ENCODE results near the gene SPINT1. TPM values are rescaled to one million over a fixed set of nuclear protein-coding genes. Genes with fewer than 3 reads are reported as not detected.
A peak's percentile ranks its signal among the peaks of the same experiment; 100 is the strongest.

Gene SPINT1
- total RNA-seq, 2 experiments from 2014 or later, result 11.3 to 13.1 TPM

DNA sequence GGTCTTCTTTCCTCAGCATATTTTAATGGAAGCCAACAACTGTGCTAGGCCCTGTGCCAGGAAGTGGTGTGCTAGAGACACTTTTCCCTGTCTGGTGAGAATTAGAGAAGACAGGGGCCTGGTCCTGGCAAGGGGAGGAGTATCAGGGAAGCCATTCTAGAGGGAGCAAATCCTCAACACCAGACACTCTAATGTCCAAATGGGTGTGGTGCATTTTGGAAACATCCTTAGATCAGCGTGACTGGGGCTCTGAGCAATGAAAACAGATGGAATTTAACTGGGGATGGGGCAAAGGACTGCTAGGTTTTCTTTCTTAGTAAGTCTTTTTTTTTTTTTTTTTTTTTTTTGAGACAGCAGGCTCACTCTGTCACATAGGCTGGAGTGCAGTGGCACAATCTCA is 42.7 kb downstream of the SPINT1 start:
- intact Hi-C loops (cut with micrococcal nuclease), result no loop called here
- H3K4me1 Mint-ChIP-seq (ENCODE audit: low read depth), result peaks cover 16% of the 10 kb centered on the region
- no peak overlapping the region for H3K4me3 Mint-ChIP-seq
- CTCF ChIA-PET, result interaction anchor here (10.3 kb wide), 1 partner anchor 27 kb away, joined by 267 read pairs; no protein-coding TSS in a partner anchor
- H3K27me3 Mint-ChIP-seq, result no peaks in the 10 kb centered on the region
- POLR2A ChIA-PET, result no interaction called here
- no peaks in the 10 kb centered on the region for H3K36me3 Mint-ChIP-seq
- no peak for DNase-seq
- H3K9me3 Mint-ChIP-seq, result no peaks in the 10 kb centered on the region
- H3K27ac Mint-ChIP-seq, result no peak overlapping the region

DNA sequence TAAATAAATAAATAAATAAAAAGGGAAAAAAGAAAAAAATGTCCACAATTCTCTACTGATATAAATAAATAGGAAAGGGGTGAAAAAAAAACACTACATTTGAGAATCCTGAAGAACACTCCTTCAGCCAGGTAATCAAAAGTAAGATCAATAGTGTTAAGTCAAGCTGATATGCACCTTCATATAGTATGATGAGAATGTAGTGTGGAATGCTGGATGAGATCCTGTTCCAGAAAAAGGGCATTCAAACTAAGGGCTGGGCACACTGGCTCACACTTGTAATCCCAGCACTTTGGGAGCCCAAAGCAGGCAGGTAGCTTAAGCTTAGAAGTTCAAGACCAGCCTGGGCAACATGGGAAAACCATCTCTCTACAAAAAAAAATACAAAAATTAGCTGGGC is 45.3 kb downstream of the SPINT1 start:
- Mint-ChIP-seq H3K4me1 (ENCODE audit: low read depth) (peaks cover 23% of the 10 kb centered on the region), H3K27ac (no peak overlapping the region), H3K27me3 (no peaks in the 10 kb centered on the region), H3K36me3 (no peaks in the 10 kb centered on the region), H3K4me3 (no peak overlapping the region), H3K9me3 (no peaks in the 10 kb centered on the region)
- no peak for DNase-seq
- POLR2A ChIA-PET, result interaction anchor here (0.9 kb wide), 1 partner anchor 107 kb away, joined by 3 read pairs; no protein-coding TSS in a partner anchor
- intact Hi-C loops (cut with micrococcal nuclease), result no loop called here
- CTCF ChIA-PET, result interaction anchor here (0.9 to 10.3 kb wide), 3 partner anchors 15 to 30 kb away, joined by 6 to 267 read pairs (median 8); partner anchors contain the start of gene RHOV

DNA sequence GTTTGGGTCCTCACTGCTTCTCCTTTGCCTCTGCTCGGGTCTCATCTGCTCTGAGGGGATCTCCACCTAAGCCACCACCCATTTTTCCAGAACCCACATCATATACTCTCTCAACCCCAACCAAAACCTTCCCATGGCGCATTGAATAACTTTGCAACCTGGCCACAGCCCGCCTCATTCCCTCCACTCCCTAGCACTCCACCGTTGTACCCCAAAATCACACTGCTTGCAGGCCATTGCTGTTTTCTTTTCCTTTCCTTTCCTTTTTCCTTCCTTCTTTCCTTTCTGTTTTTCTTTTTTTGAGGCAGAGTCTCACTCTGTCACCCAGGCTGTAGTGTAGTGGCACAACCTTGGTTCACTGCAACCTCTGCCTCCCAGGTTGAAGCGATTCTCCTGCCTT is 47.3 kb downstream of the SPINT1 start:
- CTCF ChIA-PET, result interaction anchor here (1.1 to 10.3 kb wide), 9 partner anchors 10 to 115 kb away, joined by 3 to 267 read pairs (median 5); partner anchors contain the start of gene RHOV
- POLR2A ChIA-PET, result interaction anchor here (0.9 kb wide), 1 partner anchor 33 kb away, joined by 6 read pairs; no protein-coding TSS in a partner anchor
- DNase-seq, result no peak
- no peaks in the 10 kb centered on the region for H3K36me3 Mint-ChIP-seq
- H3K4me3 Mint-ChIP-seq, result no peak overlapping the region
- peaks cover 26% of the 10 kb centered on the region for H3K4me1 Mint-ChIP-seq (ENCODE audit: low read depth)
- H3K27ac Mint-ChIP-seq, result no peak overlapping the region
- H3K9me3 Mint-ChIP-seq, result no peaks in the 10 kb centered on the region
- intact Hi-C loops (cut with micrococcal nuclease), result loop anchor here (5.0 kb wide), 3 partner anchors 149 to 324 kb away; partner anchors contain the start of genes CCDC32, KNL1 and RPUSD2
- no peaks in the 10 kb centered on the region for H3K27me3 Mint-ChIP-seq

DNA sequence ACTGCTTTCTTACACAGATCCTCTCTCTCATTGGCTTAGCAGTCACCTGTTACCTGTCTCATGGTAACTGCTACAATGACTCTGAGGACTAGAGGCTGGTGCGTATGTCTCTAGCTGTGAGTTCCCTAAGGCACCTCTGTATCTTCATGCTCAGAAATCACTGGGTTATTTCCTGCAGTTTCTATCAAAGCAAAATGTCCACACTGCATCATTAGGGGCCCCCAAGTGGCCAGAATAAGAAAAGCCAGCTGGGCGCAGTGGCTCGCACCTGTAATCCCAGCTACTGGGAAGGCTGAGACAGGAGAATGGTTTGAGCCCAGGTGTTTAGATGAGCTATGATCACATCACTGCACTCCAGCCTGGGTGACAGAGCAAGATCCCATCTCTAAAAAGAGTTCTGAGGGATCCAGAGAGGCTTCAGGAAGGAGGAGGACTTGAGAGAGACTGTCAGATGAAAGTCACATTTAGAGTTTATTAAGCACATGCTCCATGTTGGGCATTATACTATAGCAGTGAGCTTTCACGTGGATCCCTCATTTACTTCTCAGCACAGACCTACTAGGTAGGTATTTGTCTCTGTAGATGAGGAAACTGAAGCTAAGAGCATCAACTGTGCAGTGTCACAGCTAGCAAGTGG is 48.1 kb downstream of the SPINT1 start:
- no peaks in the 10 kb centered on the region for H3K27me3 Mint-ChIP-seq
- no peaks in the 10 kb centered on the region for H3K9me3 Mint-ChIP-seq
- peak; percentile 45 for DNase-seq
- intact Hi-C loops (cut with micrococcal nuclease), result loop anchor here (5.0 kb wide), 3 partner anchors 150 to 325 kb away; partner anchors contain the start of genes CCDC32, KNL1 and RPUSD2
- H3K4me3 Mint-ChIP-seq, result no peak overlapping the region
- no peaks in the 10 kb centered on the region for H3K36me3 Mint-ChIP-seq
- CTCF ChIA-PET, result interaction anchor here (0.5 to 10.3 kb wide), 20 partner anchors 9 to 263 kb away, joined by 3 to 267 read pairs (median 4); partner anchors contain the start of genes RAD51 and RHOV
- no peak overlapping the region for H3K27ac Mint-ChIP-seq
- POLR2A ChIA-PET, result interaction anchor here (0.6 to 0.9 kb wide), 3 partner anchors 19 to 109 kb away, joined by 3 to 6 read pairs (median 3); no protein-coding TSS in a partner anchor
- H3K4me1 Mint-ChIP-seq (ENCODE audit: low read depth), result peaks cover 27% of the 10 kb centered on the region

DNA sequence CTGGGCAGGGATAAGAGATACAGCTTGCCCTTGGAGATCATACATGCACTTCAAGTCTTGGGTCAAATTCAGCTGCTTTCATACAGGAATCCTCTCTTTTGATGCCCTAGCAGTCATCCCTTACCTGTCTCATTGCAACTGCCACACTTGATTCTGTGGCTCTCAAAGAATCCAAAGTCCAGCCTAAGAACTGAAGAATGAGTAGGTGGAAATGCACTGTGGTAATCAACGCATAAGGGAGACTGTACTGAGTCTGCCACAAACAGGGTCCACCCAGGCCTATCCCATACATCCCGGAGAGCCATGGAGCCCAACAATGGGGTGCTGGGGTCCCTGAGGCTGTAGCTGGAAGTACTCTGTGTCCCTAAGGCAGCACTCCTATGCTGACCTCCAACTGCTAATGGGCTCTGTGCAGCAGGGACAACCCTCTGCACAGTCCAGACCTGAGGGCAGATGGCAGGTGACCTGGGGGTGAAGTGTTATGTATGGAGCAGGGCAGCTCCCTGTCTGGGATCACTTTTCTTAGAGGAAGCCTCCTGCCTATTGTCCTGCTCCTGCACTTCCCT is 48.7 kb downstream of the SPINT1 start:
- Mint-ChIP-seq H3K4me1 (ENCODE audit: low read depth) (peaks cover 27% of the 10 kb centered on the region), H3K9me3 (no peaks in the 10 kb centered on the region), H3K27ac (no peak overlapping the region), H3K36me3 (no peaks in the 10 kb centered on the region), H3K27me3 (no peaks in the 10 kb centered on the region), H3K4me3 (no peak overlapping the region)
- intact Hi-C loops (cut with micrococcal nuclease), result loop anchor here (5.0 kb wide), 3 partner anchors 150 to 325 kb away; partner anchors contain the start of genes CCDC32, KNL1 and RPUSD2
- ChIA-PET POLR2A (interaction anchor here (0.6 to 0.9 kb wide), 2 partner anchors 19 to 110 kb away, joined by 3 read pairs; no protein-coding TSS in a partner anchor), CTCF (interaction anchor here (0.7 to 10.3 kb wide), 18 partner anchors 8 to 264 kb away, joined by 3 to 267 read pairs (median 4); partner anchors contain the start of genes RAD51 and RHOV)
- DNase-seq, result no peak

DNA sequence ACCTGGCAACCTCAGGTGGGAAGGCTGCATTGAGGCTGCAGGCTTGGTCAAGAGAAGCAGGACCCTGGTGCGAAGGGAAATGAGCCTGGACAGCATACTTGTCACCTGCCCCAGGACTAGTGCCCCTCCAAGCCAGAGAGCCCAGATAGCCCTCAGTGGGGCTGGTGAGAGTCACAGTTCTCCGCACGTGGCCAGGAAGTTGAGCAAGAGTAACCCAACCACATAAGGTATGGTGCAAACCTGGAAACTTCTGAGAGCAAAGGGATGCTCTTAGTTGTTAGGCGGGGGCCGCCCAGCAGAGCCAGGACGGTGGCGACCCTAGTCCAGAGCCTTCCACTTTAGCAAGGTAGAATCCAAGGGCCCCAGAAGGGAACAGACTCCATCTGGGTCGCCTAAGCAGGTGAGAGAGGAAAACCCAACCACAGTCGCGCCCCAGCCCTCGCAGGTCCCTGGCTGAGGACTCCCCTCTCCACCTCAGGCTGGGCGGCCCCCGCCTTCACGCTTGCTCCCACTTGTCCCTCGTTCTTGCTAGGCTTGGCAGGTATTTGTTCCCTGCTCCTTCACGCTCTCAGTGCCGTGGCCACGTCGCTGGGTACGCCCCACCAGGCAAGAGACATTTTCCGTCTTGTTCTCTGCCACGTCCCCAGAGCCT is 49.3 kb downstream of the SPINT1 start:
- ChIA-PET POLR2A (interaction anchor here (0.9 to 2.6 kb wide), 4 partner anchors 14 to 129 kb away, joined by 3 to 20 read pairs (median 6); partner anchors contain the start of genes CHAC1 and GCHFR), CTCF (interaction anchor here (1.0 to 10.3 kb wide), 16 partner anchors 8 to 265 kb away, joined by 3 to 267 read pairs (median 8); partner anchors contain the start of gene RHOV)
- peaks cover 27% of the 10 kb centered on the region for H3K4me1 Mint-ChIP-seq (ENCODE audit: low read depth)
- no peaks in the 10 kb centered on the region for H3K9me3 Mint-ChIP-seq
- peaks cover under 1% of the 10 kb centered on the region for H3K36me3 Mint-ChIP-seq
- H3K27ac Mint-ChIP-seq, result no peak overlapping the region
- peak; percentile 28 for DNase-seq
- H3K4me3 Mint-ChIP-seq, result no peak overlapping the region
- intact Hi-C loops (cut with micrococcal nuclease), result loop anchor here (5.0 kb wide), 3 partner anchors 151 to 326 kb away; partner anchors contain the start of genes CCDC32, KNL1 and RPUSD2
- no peaks in the 10 kb centered on the region for H3K27me3 Mint-ChIP-seq

DNA sequence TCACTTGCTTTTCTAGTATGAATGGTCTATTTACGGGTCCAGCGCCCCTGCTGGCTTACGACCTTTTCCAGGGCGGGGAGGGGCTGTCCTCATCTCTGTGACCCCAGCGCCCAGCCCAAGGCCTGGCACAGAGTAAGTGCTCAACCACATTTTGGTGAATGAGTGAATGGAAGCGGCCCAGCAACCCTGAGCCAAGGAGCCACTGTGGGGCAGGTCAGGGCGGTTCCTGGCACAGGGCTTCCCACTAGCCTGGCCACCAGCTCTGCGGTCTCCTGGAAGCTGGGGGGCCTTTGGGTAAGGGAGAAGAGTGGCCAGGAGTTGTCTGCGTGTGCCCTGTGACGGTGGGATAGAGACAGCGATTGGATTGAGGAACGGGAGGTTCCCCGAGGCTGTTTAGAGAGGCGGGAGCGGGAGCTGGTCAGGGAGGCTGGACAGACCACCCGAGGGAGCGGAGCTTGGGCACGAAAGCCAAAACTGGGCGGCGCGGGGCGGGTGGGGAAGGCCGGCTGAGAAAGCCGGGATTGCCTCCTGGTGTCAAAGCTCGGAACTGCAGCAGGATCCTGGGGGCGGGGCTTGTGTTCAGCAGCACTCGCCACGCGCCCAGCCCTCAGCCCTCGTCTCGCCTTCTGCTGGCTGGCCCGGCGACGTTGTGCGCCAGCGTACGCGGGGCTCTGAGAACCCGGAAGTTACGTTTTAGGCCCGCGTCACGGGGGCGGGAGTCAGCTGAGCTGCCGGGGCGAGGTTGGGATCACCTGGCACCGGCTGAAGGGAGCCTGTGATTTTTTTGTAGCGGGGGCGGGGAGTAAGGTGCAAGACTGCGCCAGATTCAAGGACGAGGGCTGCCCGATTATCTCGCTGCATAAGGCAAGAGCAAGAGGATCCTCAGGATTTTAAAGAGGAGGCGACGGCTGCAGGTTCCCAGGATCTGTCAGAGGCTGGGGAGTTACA is 50.2 kb downstream of the SPINT1 start, which contains the start of gene VPS18:
VPS18 (plus strand) TSS at position 718 of the 948 bp plus-strand sequence. CDS start 319 bp downstream, outside the sequence.
- ChIA-PET POLR2A (interaction anchor here (0.7 to 2.6 kb wide), 11 partner anchors 10 to 325 kb away, joined by 3 to 20 read pairs (median 5); partner anchors contain the start of genes CHAC1, GCHFR, RAD51 and RHOV), CTCF (interaction anchor here (0.6 to 4.9 kb wide), 49 partner anchors 9 to 487 kb away, joined by 3 to 103 read pairs (median 4); partner anchors contain the start of genes CHAC1, CHP1, DNAJC17 and EXD1)
- DNase-seq, result peak; percentile 99
- H3K9me3 Mint-ChIP-seq, result no peaks in the 10 kb centered on the region
- H3K4me3 Mint-ChIP-seq, result peak within 1 kb of the TSS; percentile 99
- intact Hi-C loops (cut with micrococcal nuclease), result loop anchor here (1.0 to 5.0 kb wide), 6 partner anchors 35 to 327 kb away; partner anchors contain the start of genes CCDC32, DNAJC17, KNL1 and RPUSD2
- peak within 1 kb of the TSS; percentile 86 for H3K27ac Mint-ChIP-seq
- peaks cover 5% of the 10 kb centered on the region for H3K36me3 Mint-ChIP-seq
- no peaks in the 10 kb centered on the region for H3K27me3 Mint-ChIP-seq
- H3K4me1 Mint-ChIP-seq (ENCODE audit: low read depth), result peaks cover 27% of the 10 kb centered on the region

DNA sequence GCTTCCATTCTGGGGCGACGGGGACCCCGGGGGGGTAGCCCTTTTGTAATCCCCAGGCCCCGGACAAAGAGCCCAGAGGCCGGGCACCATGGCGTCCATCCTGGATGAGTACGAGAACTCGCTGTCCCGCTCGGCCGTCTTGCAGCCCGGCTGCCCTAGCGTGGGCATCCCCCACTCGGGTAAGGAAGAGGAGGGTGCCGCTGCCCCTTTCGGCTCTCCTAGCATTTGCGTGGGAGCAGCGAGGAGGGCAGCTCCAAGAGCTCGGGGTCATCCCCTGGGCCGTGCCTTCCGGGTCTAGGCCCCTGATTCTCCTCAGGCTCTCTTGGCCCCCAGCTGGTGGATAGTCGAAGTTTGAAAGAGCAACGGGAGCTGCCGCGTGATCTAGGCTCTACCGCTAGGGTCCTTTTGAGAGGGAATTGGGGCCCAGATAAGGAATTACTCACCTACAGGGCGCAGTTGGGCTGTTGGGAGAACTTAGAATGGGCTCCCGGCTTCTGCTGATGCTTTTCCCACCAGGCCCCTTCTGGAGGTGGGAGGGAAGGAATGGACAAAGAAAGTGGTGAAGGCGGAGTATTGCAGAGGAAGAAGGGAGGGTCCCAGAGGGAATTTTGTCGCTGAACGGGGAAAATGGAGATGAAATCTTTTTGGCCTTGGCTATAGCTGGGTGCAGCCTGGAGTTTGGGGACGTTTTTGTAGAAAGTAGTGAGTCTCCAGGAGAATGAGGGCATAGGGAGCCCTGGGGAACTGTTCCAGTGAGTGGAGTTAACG is 51.0 kb downstream of the SPINT1 start:
- ChIA-PET POLR2A (interaction anchor here (0.6 to 2.6 kb wide), 11 partner anchors 9 to 326 kb away, joined by 3 to 20 read pairs (median 5); partner anchors contain the start of genes CHAC1, RAD51, RHOV and RPUSD2), CTCF (interaction anchor here (0.5 to 4.9 kb wide), 46 partner anchors 10 to 418 kb away, joined by 3 to 103 read pairs (median 4); partner anchors contain the start of genes CHP1, DNAJC17, EXD1 and GCHFR)
- peak overlapping the region; percentile 99 for H3K4me3 Mint-ChIP-seq
- peaks cover 5% of the 10 kb centered on the region for H3K36me3 Mint-ChIP-seq
- peak; percentile 71 for DNase-seq
- H3K4me1 Mint-ChIP-seq (ENCODE audit: low read depth), result peaks cover 27% of the 10 kb centered on the region
- H3K27ac Mint-ChIP-seq, result peak overlapping the region; percentile 86
- intact Hi-C loops (cut with micrococcal nuclease), result loop anchor here (1.0 to 5.0 kb wide), 6 partner anchors 36 to 328 kb away; partner anchors contain the start of genes CCDC32, DNAJC17, KNL1 and RPUSD2
- H3K27me3 Mint-ChIP-seq, result no peaks in the 10 kb centered on the region
- H3K9me3 Mint-ChIP-seq, result no peaks in the 10 kb centered on the region

DNA sequence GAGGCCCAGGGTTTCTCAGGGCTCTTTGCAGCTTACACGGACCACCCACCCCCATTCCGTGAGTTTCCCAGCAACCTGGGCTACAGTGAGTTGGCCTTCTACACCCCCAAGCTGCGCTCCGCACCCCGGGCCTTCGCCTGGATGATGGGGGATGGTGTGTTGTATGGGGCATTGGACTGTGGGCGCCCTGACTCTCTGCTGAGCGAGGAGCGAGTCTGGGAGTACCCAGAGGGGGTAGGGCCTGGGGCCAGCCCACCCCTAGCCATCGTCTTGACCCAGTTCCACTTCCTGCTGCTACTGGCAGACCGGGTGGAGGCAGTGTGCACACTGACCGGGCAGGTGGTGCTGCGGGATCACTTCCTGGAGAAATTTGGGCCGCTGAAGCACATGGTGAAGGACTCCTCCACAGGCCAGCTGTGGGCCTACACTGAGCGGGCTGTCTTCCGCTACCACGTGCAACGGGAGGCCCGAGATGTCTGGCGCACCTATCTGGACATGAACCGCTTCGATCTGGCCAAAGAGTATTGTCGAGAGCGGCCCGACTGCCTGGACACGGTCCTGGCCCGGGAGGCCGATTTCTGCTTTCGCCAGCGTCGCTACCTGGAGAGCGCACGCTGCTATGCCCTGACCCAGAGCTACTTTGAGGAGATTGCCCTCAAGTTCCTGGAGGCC is 55.8 kb downstream of the SPINT1 start:
- no peak overlapping the region for H3K27ac Mint-ChIP-seq
- H3K36me3 Mint-ChIP-seq, result peaks cover 24% of the 10 kb centered on the region
- H3K4me3 Mint-ChIP-seq, result no peak overlapping the region
- DNase-seq, result no peak
- no peaks in the 10 kb centered on the region for H3K9me3 Mint-ChIP-seq
- POLR2A ChIA-PET, result no interaction called here
- CTCF ChIA-PET, result interaction anchor here (0.8 to 9.0 kb wide), 4 partner anchors 28 to 287 kb away, joined by 3 to 101 read pairs (median 3); partner anchors contain the start of gene DLL4
- peaks cover 22% of the 10 kb centered on the region for H3K4me1 Mint-ChIP-seq (ENCODE audit: low read depth)
- intact Hi-C loops (cut with micrococcal nuclease), result no loop called here
- H3K27me3 Mint-ChIP-seq, result no peaks in the 10 kb centered on the region
